Mammary epithelial cell (primary cell): ENCODE results near the gene AKNA.

ENCODE experiments used
- EZH2 ChIP-seq: IDR thresholded peaks from 2 replicates; pipeline ENCODE4 v1.6.1; 2012; ENCODE audit warnings: low read length, inconsistent platforms, borderline replicate concordance
- TF ChIP-seq, protein P1 (sequence below), 2 donors: IDR thresholded peaks in 1 of 2; conservative IDR thresholded peaks in 1 of 2; 2 replicates each; pipeline ENCODE4 v1.5.1; 2011 to 2012; ENCODE audit warnings: inconsistent platforms in 2 of 2, low read length in 2 of 2, mild to moderate bottlenecking in 2 of 2, control low read depth in 1 of 2, low read depth in 1 of 2; ENCODE audit not compliant: insufficient read depth in 1 of 2; ENCODE audit errors: extremely low read depth in 1 of 2

DNA sequence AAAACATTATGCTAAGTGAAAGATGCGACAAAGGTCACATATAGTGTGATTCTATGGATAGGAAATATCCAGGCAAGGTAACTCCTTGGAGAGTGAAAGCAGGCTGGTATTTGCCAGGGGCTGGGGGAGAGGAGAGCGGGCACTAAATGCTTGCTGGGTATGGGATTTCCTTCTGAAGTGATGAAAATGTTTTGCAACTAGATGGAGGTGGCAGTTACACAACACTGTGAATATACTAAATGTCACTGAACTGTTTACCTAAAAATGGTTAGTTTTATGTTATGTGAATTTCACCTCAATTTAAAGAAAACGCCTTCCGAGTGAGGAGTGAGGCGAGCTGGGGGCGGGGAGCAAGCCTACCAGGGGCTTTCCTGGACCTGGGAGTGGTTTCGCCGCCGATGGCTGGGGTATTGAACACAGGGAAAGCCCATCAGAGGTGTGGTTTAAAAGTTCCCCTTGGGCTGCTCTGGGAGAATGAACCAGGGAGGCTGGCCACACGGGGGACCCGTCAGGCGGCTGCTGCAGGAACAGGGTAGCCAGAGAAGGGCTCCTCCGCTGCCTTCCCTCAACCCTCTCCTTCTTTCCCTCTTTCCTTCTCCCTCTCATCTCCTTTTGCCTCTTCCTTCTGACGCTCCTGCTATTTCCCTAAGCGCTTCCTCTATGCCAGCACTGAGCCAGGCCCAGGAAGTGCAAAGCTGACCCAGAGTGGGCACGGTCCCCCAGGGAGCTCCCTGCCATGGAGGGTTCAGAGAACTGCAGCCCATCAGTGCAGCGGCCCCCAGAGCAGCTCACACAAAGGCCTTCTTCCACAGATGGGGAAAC, 4.9 kb downstream of the AKNA start:
- TF ChIP-seq, protein P1, sequence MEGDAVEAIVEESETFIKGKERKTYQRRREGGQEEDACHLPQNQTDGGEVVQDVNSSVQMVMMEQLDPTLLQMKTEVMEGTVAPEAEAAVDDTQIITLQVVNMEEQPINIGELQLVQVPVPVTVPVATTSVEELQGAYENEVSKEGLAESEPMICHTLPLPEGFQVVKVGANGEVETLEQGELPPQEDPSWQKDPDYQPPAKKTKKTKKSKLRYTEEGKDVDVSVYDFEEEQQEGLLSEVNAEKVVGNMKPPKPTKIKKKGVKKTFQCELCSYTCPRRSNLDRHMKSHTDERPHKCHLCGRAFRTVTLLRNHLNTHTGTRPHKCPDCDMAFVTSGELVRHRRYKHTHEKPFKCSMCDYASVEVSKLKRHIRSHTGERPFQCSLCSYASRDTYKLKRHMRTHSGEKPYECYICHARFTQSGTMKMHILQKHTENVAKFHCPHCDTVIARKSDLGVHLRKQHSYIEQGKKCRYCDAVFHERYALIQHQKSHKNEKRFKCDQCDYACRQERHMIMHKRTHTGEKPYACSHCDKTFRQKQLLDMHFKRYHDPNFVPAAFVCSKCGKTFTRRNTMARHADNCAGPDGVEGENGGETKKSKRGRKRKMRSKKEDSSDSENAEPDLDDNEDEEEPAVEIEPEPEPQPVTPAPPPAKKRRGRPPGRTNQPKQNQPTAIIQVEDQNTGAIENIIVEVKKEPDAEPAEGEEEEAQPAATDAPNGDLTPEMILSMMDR (conservative IDR thresholded peaks at IDR 0.05 in 1 of 2, IDR thresholded peaks at IDR 0.05 in 1 of 2; ENCODE audit: extremely low read depth in 1 of 2, insufficient read depth in 1 of 2, low read depth in 1 of 2, low read length in 2 of 2) = no peak
- TF ChIP-seq EZH2 = no peak
